ENCODE results near the gene DDX31.

DDX31 gene

GRCh38 chr9:132632413-132633129 is 37.2 kb downstream of the DDX31 start:
- ChIA-PET POLR2A (no interaction called here), CTCF (no interaction called here)
- TF ChIP-seq SUZ12 (IDR thresholded peaks at IDR 0.05) = no peak
- no peak for TF ChIP-seq BHLHE40 (IDR thresholded peaks at IDR 0.05; ENCODE audit: borderline replicate concordance)
- no peak for TF ChIP-seq FOXA1 (IDR thresholded peaks at IDR 0.05)
- TF ChIP-seq HDGF (IDR thresholded peaks at IDR 0.05; ENCODE audit: borderline replicate concordance) = no peak
- TF ChIP-seq ELF4 (IDR thresholded peaks at IDR 0.05) = no peak
- DNase-seq (ENCODE audit: extremely low spot score) = no peak

- CTCF ChIA-PET = no interaction called here
- POLR2A ChIA-PET = no interaction called here
- no peak for DNase-seq (ENCODE audit: extremely low spot score)
- TF ChIP-seq SUZ12 (IDR thresholded peaks at IDR 0.05) (no peak), TARDBP (IDR thresholded peaks at IDR 0.05) (no peak), FOXA1 (IDR thresholded peaks at IDR 0.05) (no peak), ZNF384 (IDR thresholded peaks at IDR 0.05) (no peak), PKNOX1 (IDR thresholded peaks at IDR 0.05) (no peak), ARNT (IDR thresholded peaks at IDR 0.05) (no peak), CTBP1 (IDR thresholded peaks at IDR 0.05; ENCODE audit: borderline replicate concordance) (no peak), LEF1 (IDR thresholded peaks at IDR 0.05; ENCODE audit: borderline replicate concordance) (no peak), SP1 (IDR thresholded peaks at IDR 0.05) (no peak), L3MBTL2 (conservative IDR thresholded peaks at IDR 0.05) (no peak), ELF4 (IDR thresholded peaks at IDR 0.05) (no peak)
Observed at GRCh38 chr9:132631685-132632084, 38.1 kb downstream of the DDX31 start.

- no peak for TF ChIP-seq ARNT (IDR thresholded peaks at IDR 0.05)
- TF ChIP-seq L3MBTL2 (conservative IDR thresholded peaks at IDR 0.05) = no peak
- no peak for TF ChIP-seq FOXA1 (IDR thresholded peaks at IDR 0.05)
- no peak for TF ChIP-seq ZNF384 (IDR thresholded peaks at IDR 0.05)
- no peak for TF ChIP-seq BHLHE40 (IDR thresholded peaks at IDR 0.05; ENCODE audit: borderline replicate concordance)
- TF ChIP-seq LEF1 (IDR thresholded peaks at IDR 0.05; ENCODE audit: borderline replicate concordance) = no peak
- no peak for TF ChIP-seq SUZ12 (IDR thresholded peaks at IDR 0.05)
- no peak for TF ChIP-seq FOXK2 (IDR thresholded peaks at IDR 0.05)
- no peak for TF ChIP-seq NFRKB (IDR thresholded peaks at IDR 0.05)
- no peak for TF ChIP-seq CTBP1 (IDR thresholded peaks at IDR 0.05; ENCODE audit: borderline replicate concordance)
- no peak for TF ChIP-seq TARDBP (IDR thresholded peaks at IDR 0.05)
- TF ChIP-seq HDGF (IDR thresholded peaks at IDR 0.05; ENCODE audit: borderline replicate concordance) = no peak
- no peak for TF ChIP-seq ELF4 (IDR thresholded peaks at IDR 0.05)
- no peak for TF ChIP-seq FOXM1 (IDR thresholded peaks at IDR 0.05; ENCODE audit: borderline replicate concordance)
- no peak for TF ChIP-seq SP1 (IDR thresholded peaks at IDR 0.05)
- TF ChIP-seq PKNOX1 (IDR thresholded peaks at IDR 0.05) = no peak
- POLR2A ChIA-PET = no interaction called here
Observed at GRCh38 chr9:132631280-132631679, 38.5 kb downstream of the DDX31 start.

GRCh38 chr9:132630811-132631210 is 39.0 kb downstream of the DDX31 start:
- no peak for DNase-seq (ENCODE audit: extremely low spot score)
- ChIA-PET POLR2A (no interaction called here), CTCF (no interaction called here)
- no peak for TF ChIP-seq CTBP1 (IDR thresholded peaks at IDR 0.05; ENCODE audit: borderline replicate concordance)
- no peak for TF ChIP-seq FOXK2 (IDR thresholded peaks at IDR 0.05)
- no peak for TF ChIP-seq BHLHE40 (IDR thresholded peaks at IDR 0.05; ENCODE audit: borderline replicate concordance)
- TF ChIP-seq HDGF (IDR thresholded peaks at IDR 0.05; ENCODE audit: borderline replicate concordance) = no peak
- TF ChIP-seq ELF4 (IDR thresholded peaks at IDR 0.05) = no peak
- TF ChIP-seq L3MBTL2 (conservative IDR thresholded peaks at IDR 0.05) = no peak
- TF ChIP-seq SP1 (IDR thresholded peaks at IDR 0.05) = no peak
- no peak for TF ChIP-seq ZNF384 (IDR thresholded peaks at IDR 0.05)
- TF ChIP-seq NFRKB (IDR thresholded peaks at IDR 0.05) = no peak
- no peak for TF ChIP-seq ARNT (IDR thresholded peaks at IDR 0.05)
- no peak for TF ChIP-seq TARDBP (IDR thresholded peaks at IDR 0.05)
- TF ChIP-seq FOXA1 (IDR thresholded peaks at IDR 0.05) = no peak
- TF ChIP-seq FOXM1 (IDR thresholded peaks at IDR 0.05; ENCODE audit: borderline replicate concordance) = no peak
- TF ChIP-seq LEF1 (IDR thresholded peaks at IDR 0.05; ENCODE audit: borderline replicate concordance) = no peak
- no peak for TF ChIP-seq SUZ12 (IDR thresholded peaks at IDR 0.05)
- no peak for TF ChIP-seq PKNOX1 (IDR thresholded peaks at IDR 0.05)

More at GRCh38 chr9:132631280-132631679, 38.5 kb downstream of the DDX31 start:
- no peak for DNase-seq (ENCODE audit: extremely low spot score)
- CTCF ChIA-PET = no interaction called here

GRCh38 chr9:132630116-132630515 is 39.7 kb downstream of the DDX31 start:
- ChIA-PET CTCF (no interaction called here), POLR2A (no interaction called here)
- TF ChIP-seq CTBP1 (IDR thresholded peaks at IDR 0.05; ENCODE audit: borderline replicate concordance) (no peak), SP1 (IDR thresholded peaks at IDR 0.05) (no peak), L3MBTL2 (conservative IDR thresholded peaks at IDR 0.05) (no peak)
- DNase-seq (ENCODE audit: extremely low spot score) = no peak

GRCh38 chr9:132628746-132629145 is 41.0 kb downstream of the DDX31 start:
- TF ChIP-seq TARDBP (IDR thresholded peaks at IDR 0.05) = no peak
- no peak for TF ChIP-seq LEF1 (IDR thresholded peaks at IDR 0.05; ENCODE audit: borderline replicate concordance)
- no peak for TF ChIP-seq FOXM1 (IDR thresholded peaks at IDR 0.05; ENCODE audit: borderline replicate concordance)
- no peak for TF ChIP-seq ARNT (IDR thresholded peaks at IDR 0.05)
- no peak for TF ChIP-seq ZNF384 (IDR thresholded peaks at IDR 0.05)
- TF ChIP-seq FOXK2 (IDR thresholded peaks at IDR 0.05) = no peak
- no peak for TF ChIP-seq HDGF (IDR thresholded peaks at IDR 0.05; ENCODE audit: borderline replicate concordance)
- no peak for TF ChIP-seq NFRKB (IDR thresholded peaks at IDR 0.05)
- TF ChIP-seq L3MBTL2 (conservative IDR thresholded peaks at IDR 0.05) = no peak
- TF ChIP-seq SUZ12 (IDR thresholded peaks at IDR 0.05) = no peak
- no peak for TF ChIP-seq ELF4 (IDR thresholded peaks at IDR 0.05)
- TF ChIP-seq CTBP1 (IDR thresholded peaks at IDR 0.05; ENCODE audit: borderline replicate concordance) = no peak
- no peak for TF ChIP-seq SP1 (IDR thresholded peaks at IDR 0.05)
- TF ChIP-seq FOXA1 (IDR thresholded peaks at IDR 0.05) = no peak
- no peak for TF ChIP-seq BHLHE40 (IDR thresholded peaks at IDR 0.05; ENCODE audit: borderline replicate concordance)
- TF ChIP-seq PKNOX1 (IDR thresholded peaks at IDR 0.05) = no peak
- POLR2A ChIA-PET = no interaction called here
- CTCF ChIA-PET = no interaction called here
- DNase-seq (ENCODE audit: extremely low spot score) = no peak

All from HEK293T (cell line).